HL-60 (cell line): ENCODE measurements around the gene AHI1.

Source experiments
- DNase-seq, 2 experiments: peaks; one replicate each; pipeline ENCODE4 v3.0.0-alpha.2; 2010 to 2020; ENCODE audit warnings: low read depth in 1 of 2, low spot score in 1 of 2
- H3K27ac ChIP-seq: fragments of 250-450 bp; sonication (Bioruptor Pico); replicated peaks from 2 replicates; pipeline ENCODE4 v1.5.1; 2020; ENCODE audit warnings: mild to moderate bottlenecking, moderate library complexity
- H3K27me3 ChIP-seq: fragments of 250-450 bp; sonication (Bioruptor Pico); 2 replicates; pipeline ENCODE4 v1.5.1; 2021; ENCODE audit warnings: mild to moderate bottlenecking, moderate library complexity; ENCODE audit not compliant: insufficient read depth, poor library complexity, severe bottlenecking
- H3K4me3 ChIP-seq: replicated peaks from 2 replicates; pipeline ENCODE4 v1.5.1; 2011; ENCODE audit warnings: mild to moderate bottlenecking, control low read depth, low read length; ENCODE audit not compliant: insufficient read depth
- CTCF ChIP-seq: IDR thresholded peaks from one replicate; pipeline ENCODE4 v1.5.1; 2011; ENCODE audit warnings: low read length, control low read depth, inconsistent platforms; ENCODE audit not compliant: insufficient read depth
- GABPA ChIP-seq: IDR thresholded peaks from 2 replicates; pipeline ENCODE4 v1.6.1; 2012; ENCODE audit warnings: low read depth
- POLR2AphosphoS5 ChIP-seq: IDR thresholded peaks from 2 replicates; pipeline ENCODE4 v1.6.1; 2012; ENCODE audit warnings: low read depth
- REST ChIP-seq: IDR thresholded peaks from 2 replicates; pipeline ENCODE4 v1.6.1; 2012; ENCODE audit warnings: low read depth; ENCODE audit not compliant: insufficient replicate concordance
- SPI1 ChIP-seq: IDR thresholded peaks from 2 replicates; pipeline ENCODE4 v1.6.1; 2012; ENCODE audit warnings: low read depth, mild to moderate bottlenecking, borderline replicate concordance

The AHI1 gene

GRCh38 chr6:135530113-135530512 lies 32.6 kb upstream of the AHI1 start:
- TF ChIP-seq POLR2AphosphoS5 = no peak
- TF ChIP-seq REST = no peak
- TF ChIP-seq GABPA = no peak
- DNase-seq = no peak
- Histone ChIP-seq H3K27ac (no peak overlapping the region), H3K4me3 (no peak overlapping the region), H3K27me3 (no peaks in the 10 kb centered on the region)

GRCh38 chr6:135527960-135528249 lies 30.4 kb upstream of the AHI1 start:
- H3K4me3 ChIP-seq = no peak overlapping the region
- TF ChIP-seq GABPA = no peak
- no peak for TF ChIP-seq CTCF
- TF ChIP-seq POLR2AphosphoS5 = no peak
- TF ChIP-seq REST = no peak
- TF ChIP-seq SPI1 = no peak
- H3K27me3 ChIP-seq = no peaks in the 10 kb centered on the region
- no peak overlapping the region for H3K27ac ChIP-seq
- no peak for DNase-seq

GRCh38 chr6:135527116-135527959 lies 29.8 kb upstream of the AHI1 start:
- Histone ChIP-seq H3K27ac (no peak overlapping the region), H3K27me3 (no peaks in the 10 kb centered on the region), H3K4me3 (no peak overlapping the region)
- DNase-seq = no peak
- TF ChIP-seq CTCF (no peak), GABPA (no peak), SPI1 (no peak), POLR2AphosphoS5 (no peak), REST (no peak)
